Heart right ventricle (tissue), 16 donors: ENCODE measurements around the gene PCK1. TPM values are rescaled to one million over a fixed set of nuclear protein-coding genes. Genes with fewer than 3 reads are reported as not detected.

ENCODE experiments used
- ATAC-seq, 8 donors: fragments of 200-7000 bp; cut with Tn5 transposase; one replicate each; pipeline ENCODE4 v1.9.1; 2020; ENCODE audit warnings: mild to moderate bottlenecking in 8 of 8, moderate library complexity in 8 of 8, moderate number of reproducible peaks in 1 of 8
- DNase-seq, 2 donors: peaks; one replicate each; pipeline ENCODE4 v3.0.0-alpha.2; 2020
- H3K27ac ChIP-seq, 10 donors: fragments of 200-600 bp; sonication (generic) in 2 of 10; one replicate each; pipeline versions ENCODE4 v1.5.0 to v1.8.0; 2020 to 2022; ENCODE audit warnings: mild to moderate bottlenecking in 3 of 10
- H3K27me3 ChIP-seq, 7 donors: fragments of 200-600 bp; one replicate each; pipeline ENCODE4 v1.8.0; 2021 to 2022; ENCODE audit warnings: mild to moderate bottlenecking in 2 of 7
- H3K36me3 ChIP-seq, 9 donors: fragments of 200-600 bp; sonication (generic) in 1 of 9; one replicate each; pipeline versions ENCODE4 v1.5.0 to v1.8.0; 2020 to 2022; ENCODE audit warnings: mild to moderate bottlenecking in 2 of 9
- H3K4me1 ChIP-seq, 9 donors: fragments of 200-600 bp; sonication (generic) in 1 of 9; one replicate each; pipeline versions ENCODE4 v1.5.0 to v1.8.0; 2020 to 2022; ENCODE audit warnings: mild to moderate bottlenecking in 4 of 9
- H3K4me3 ChIP-seq, 10 donors: fragments of 200-600 bp; sonication (generic) in 2 of 10; one replicate each; pipeline versions ENCODE4 v1.5.0 to v1.8.0; 2020 to 2022; ENCODE audit warnings: mild to moderate bottlenecking in 7 of 10, moderate library complexity in 2 of 10
- H3K9me3 ChIP-seq, 11 donors: fragments of 200-600 bp in 10 of 11; sonication (generic) in 2 of 11; one replicate each; pipeline versions ENCODE4 v1.5.0 to v1.8.0; 2013 to 2022; ENCODE audit warnings: mild to moderate bottlenecking in 2 of 11, control low read depth in 1 of 11, moderate library complexity in 1 of 11
- WGBS, 2 donors: extraction: QIAGEN DNeasy Blood & Tissue Kit; methylation state at CpG; one replicate each; pipeline ENCODE4 v1.1.7; 2013; ENCODE audit warnings: inconsistent platforms in 1 of 2; 5-methylcytosine and 5-hydroxymethylcytosine counted together
- intact Hi-C, 10 donors: fragments of 100-400 bp; cut with DNase I; formaldehyde crosslinking; loops; one replicate each; pipeline versions ENCODE4 v1.11.1 to v1.14.2; 2022
- polyA plus RNA-seq, 2 donors: library from polyadenylated mRNA; stranded (reverse); fragments of 200-250 nt; gene quantifications; one replicate each; pipeline ENCODE4 v1.2.3, GENCODE V29; 2013
- total RNA-seq, 10 donors: library from RNA; stranded (reverse); fragmentation: NEBNext Ultra II Directional in 3 of 10; extraction: Animal tissue kit (Norgen Biotek cat#: 25700) in 3 of 10; gene quantifications; one replicate each; pipeline versions ENCODE4 v1.2.1 to v1.2.4, GENCODE V29; 2021 to 2023
- TF ChIP-seq, protein P1 (sequence below), 9 donors: fragments of 200-600 bp; sonication (generic) in 2 of 9; IDR thresholded peaks; one replicate each; pipeline versions ENCODE4 v1.5.0 to v1.8.0; 2021 to 2022; ENCODE audit warnings: antibody characterized with exemption in 9 of 9, mild to moderate bottlenecking in 5 of 9, moderate library complexity in 1 of 9
- donor health status: Arrhythmogenic right ventricular cardiomyopathy.
- donor health status: ischemic (EF 13 %, LVEDD 7.1; RV severe dilation, severe dysfunction).
- donor health status: healthy with polysubstance abuse.
- donor health status: DM: no; HTN: yes; CAD: no.
- donor health status: DM: no; HTN: no; CAD: no.
- donor health status: ischemic (EF 25% LVEDD 6.9; RV normal size, moderate dysfunction).
- donor health status: ischemic (EF 25% LVEDD 5.7; RV mildly dilated, moderate dysfunction).
- donor health status: healthy.
- donor health status: DM: yes; HTN: yes; CAD: no.
- donor health status: Ischemic cardiomyopathy.
- donor health status: ischemic (EF 35%, LVEDD 5.7; RV mildly dilated, moderate dysfunction).
- donor health status: nonischemic (EF 11% LVEDD 7.7; RV severe dilation, severe dysfunction).
- donor health status: DM: yes; HTN: yes; CAD: no.
- donor health status: PGD.
- donor health status: ischemic (EF 29% LVEDD 5.4; RV normal size, mild dysfunction).
- donor health status: nonischemic (EF 23%, LVEDD 6.1; RV moderate dilation, normal function).

Gene PCK1
- total and polyA plus RNA-seq, 12 donors = 0.15 to 8.5 (median 0.72) TPM; not detected in 2

DNA sequence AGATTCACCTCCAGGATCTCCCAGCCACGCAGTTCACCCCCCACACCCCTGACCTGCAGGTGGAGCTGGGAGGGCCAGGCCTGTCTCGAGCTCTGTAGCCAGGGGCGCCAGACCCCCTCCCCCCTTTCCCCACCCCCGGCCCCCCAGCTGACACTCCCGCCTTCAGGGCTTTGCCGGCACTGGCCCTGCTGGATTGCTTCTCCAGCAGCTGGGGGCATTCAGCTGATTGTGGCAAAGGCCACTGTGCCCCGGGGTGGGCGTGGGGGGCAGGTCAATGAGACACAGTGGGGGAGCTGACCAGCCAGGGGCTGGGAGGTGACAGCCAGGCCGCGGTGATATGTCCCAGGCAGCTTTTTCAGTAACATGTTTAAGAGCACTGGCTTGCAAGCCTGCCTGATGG, 37.1 kb downstream of the PCK1 start:
- H3K27ac ChIP-seq = no peak overlapping the region
- peaks cover 0 to 14% (median 7%) of the 10 kb centered on the region in 9 donors for H3K4me1 ChIP-seq
- DNase-seq (peak in 1 of 2 donors; percentile 3), ATAC-seq (no peak)
- H3K27me3 ChIP-seq = peaks cover 0 to 28% (median 4%) of the 10 kb centered on the region in 7 donors
- TF ChIP-seq, protein P1, sequence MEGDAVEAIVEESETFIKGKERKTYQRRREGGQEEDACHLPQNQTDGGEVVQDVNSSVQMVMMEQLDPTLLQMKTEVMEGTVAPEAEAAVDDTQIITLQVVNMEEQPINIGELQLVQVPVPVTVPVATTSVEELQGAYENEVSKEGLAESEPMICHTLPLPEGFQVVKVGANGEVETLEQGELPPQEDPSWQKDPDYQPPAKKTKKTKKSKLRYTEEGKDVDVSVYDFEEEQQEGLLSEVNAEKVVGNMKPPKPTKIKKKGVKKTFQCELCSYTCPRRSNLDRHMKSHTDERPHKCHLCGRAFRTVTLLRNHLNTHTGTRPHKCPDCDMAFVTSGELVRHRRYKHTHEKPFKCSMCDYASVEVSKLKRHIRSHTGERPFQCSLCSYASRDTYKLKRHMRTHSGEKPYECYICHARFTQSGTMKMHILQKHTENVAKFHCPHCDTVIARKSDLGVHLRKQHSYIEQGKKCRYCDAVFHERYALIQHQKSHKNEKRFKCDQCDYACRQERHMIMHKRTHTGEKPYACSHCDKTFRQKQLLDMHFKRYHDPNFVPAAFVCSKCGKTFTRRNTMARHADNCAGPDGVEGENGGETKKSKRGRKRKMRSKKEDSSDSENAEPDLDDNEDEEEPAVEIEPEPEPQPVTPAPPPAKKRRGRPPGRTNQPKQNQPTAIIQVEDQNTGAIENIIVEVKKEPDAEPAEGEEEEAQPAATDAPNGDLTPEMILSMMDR (IDR thresholded peaks at IDR 0.05) = no peak
- WGBS, 2 donors = 55 to 66% methylated on average over 7 to 10 of the region's 10 CpGs
- no peaks in the 10 kb centered on the region for H3K9me3 ChIP-seq
- intact Hi-C loops = loop anchor here in 7 of 10 donors (5.0 to 10.0 kb wide), 4 partner anchors 54 to 614 kb away; no protein-coding TSS in a partner anchor
- no peak overlapping the region for H3K4me3 ChIP-seq
- no peaks in the 10 kb centered on the region for H3K36me3 ChIP-seq

DNA sequence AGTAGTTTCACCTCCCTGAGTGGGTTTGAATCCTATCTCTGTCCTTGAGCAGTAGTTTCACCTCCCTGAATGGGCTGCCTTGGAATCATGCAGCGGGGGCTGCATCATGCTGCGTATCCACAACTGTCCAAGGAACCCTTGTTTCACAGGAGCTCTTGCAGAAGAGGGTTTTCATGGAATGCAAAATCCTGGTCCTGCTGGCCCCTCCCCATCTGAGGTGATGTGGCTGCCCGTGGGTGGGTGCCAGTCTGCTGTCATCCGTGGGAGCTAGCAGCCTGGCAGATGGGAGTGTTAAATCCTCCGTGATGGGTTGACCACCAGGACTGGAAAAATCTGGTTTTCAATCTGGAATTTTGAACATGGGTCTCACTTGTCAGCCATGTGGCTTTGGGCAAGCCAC, 37.6 kb downstream of the PCK1 start:
- Histone ChIP-seq H3K27ac (no peak overlapping the region), H3K4me1 (peaks cover 0 to 14% (median 7%) of the 10 kb centered on the region in 9 donors), H3K4me3 (no peak overlapping the region), H3K9me3 (no peaks in the 10 kb centered on the region), H3K36me3 (no peaks in the 10 kb centered on the region), H3K27me3 (peaks cover 0 to 28% (median 4%) of the 10 kb centered on the region in 7 donors)
- DNase-seq (peak in 1 of 2 donors; percentile 3), ATAC-seq (no peak)
- WGBS, 2 donors = 74 to 81% methylated on average over 5 of the region's 5 CpGs
- TF ChIP-seq, protein P1 (IDR thresholded peaks at IDR 0.05) = no peak
- intact Hi-C loops = loop anchor here in 7 of 10 donors (5.0 to 10.0 kb wide), 4 partner anchors 54 to 614 kb away; no protein-coding TSS in a partner anchor

DNA sequence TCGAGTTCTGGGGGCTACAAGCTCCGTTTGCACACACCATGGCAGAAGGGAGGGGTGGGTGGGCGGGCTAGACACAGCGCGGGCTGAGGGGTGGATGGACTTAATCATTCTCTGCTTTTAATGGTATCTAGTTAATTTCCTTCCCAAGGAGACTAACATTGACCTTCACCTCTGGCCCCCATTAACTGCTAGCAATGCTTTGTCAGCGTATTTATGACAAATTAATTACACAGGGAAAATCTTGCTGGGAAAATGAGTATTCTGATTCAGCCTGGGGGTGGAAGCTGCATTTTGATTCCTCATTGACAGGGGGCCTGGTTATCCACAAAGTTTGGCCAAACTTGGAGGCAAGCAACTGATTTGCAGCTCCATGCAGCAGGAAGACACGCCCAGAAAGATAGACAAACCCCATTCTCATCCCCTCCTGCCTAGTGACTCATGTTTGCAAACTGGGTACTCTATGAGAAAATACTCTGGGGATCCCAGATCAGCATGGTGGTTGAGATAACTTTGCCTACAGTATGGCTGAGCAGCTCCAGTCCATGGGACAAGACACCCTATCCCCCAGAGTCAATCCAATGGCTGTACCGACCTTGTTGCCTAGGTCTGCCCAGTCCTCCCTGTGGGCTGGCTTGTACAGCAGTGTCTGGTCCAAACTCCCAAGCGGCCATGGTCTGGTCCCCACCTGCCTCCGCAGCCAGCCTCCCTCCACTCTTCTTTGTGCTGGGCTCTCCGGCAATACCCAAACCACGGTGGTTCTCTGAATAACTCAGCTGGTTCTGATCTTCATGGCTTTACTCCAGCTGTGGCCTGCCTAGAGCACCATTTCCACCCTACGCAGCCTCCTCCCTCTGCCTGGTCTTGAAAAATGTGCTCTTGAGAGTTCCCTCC, 39.7 kb downstream of the PCK1 start:
- H3K36me3 ChIP-seq = no peaks in the 10 kb centered on the region
- peaks cover 0 to 9% (median 7%) of the 10 kb centered on the region in 9 donors for H3K4me1 ChIP-seq
- H3K27ac ChIP-seq = no peak overlapping the region
- H3K4me3 ChIP-seq = no peak overlapping the region
- TF ChIP-seq, protein P1 (IDR thresholded peaks at IDR 0.05) = no peak
- intact Hi-C loops = loop anchor here in 1 of 10 donors (5.0 kb wide), 1 partner anchor 52 kb away; no protein-coding TSS in a partner anchor
- ATAC-seq (no peak), DNase-seq (peak in 1 of 2 donors; percentile 3)
- peaks cover 0 to 17% (median 0%) of the 10 kb centered on the region in 7 donors for H3K27me3 ChIP-seq
- WGBS, 2 donors = 82 to 85% methylated on average over 13 of the region's 13 CpGs
- no peaks in the 10 kb centered on the region for H3K9me3 ChIP-seq

DNA sequence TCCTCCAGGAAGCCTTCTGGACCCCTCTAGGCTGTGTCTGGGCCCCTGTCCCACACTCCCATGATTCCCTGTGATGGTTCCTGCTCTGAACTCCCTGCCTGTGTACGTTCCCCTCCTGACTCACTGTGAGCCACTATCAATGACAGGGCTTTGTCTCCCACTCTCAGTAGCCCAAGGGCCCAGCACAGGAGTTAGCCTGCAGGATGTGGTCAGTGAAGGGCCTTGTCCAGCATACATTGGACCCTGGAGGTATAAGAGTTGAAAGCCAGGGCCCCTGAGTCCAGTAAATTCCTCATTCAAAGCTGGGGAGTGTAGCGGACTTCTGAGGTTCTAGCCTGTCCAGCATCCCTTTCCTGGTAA, 40.3 kb downstream of the PCK1 start:
- H3K27me3 ChIP-seq = peaks cover 0 to 17% (median 0%) of the 10 kb centered on the region in 7 donors
- ATAC-seq (no peak), DNase-seq (no peak)
- H3K36me3 ChIP-seq = no peaks in the 10 kb centered on the region
- WGBS, 2 donors = 88 to 90% methylated on average over 2 of the region's 2 CpGs
- H3K4me1 ChIP-seq = peaks cover 0 to 9% (median 7%) of the 10 kb centered on the region in 9 donors
- H3K4me3 ChIP-seq = no peak overlapping the region
- no peaks in the 10 kb centered on the region for H3K9me3 ChIP-seq
- no peak overlapping the region for H3K27ac ChIP-seq
- TF ChIP-seq, protein P1 (IDR thresholded peaks at IDR 0.05) = no peak
- intact Hi-C loops = loop anchor here in 1 of 10 donors (5.0 kb wide), 1 partner anchor 51 kb away; no protein-coding TSS in a partner anchor
